K562 (cell line): ENCODE results near the gene GMDS. TPM values are rescaled to one million over a fixed set of nuclear protein-coding genes. Genes with fewer than 3 reads are reported as not detected.

Experiments
- ATAC-seq: fragments of 200-7000 bp; cut with Tn5 transposase; 3 replicates; pipeline ENCODE4 v1.9.1; 2020; ENCODE audit warnings: moderate library complexity
- BruUV-seq: library from RNA; stranded (reverse); fragments of 400-500 nt; replicated peaks from 2 replicates; lab custom pipeline; 2021; lab: Mats Ljungman, UMichigan
- CTCF ChIA-PET: fragments of 300-600 bp; formaldehyde crosslinking; extraction: SDS; loops from one replicate; lab custom pipeline; 2021; ENCODE audit warnings: low intra/inter-chr PET ratio; lab: Yijun Ruan, JAX
- POLR2A ChIA-PET: fragments of 300-600, 350-650 bp; sonication (Branson Sonifier 250); formaldehyde crosslinking; extraction: SDS; loops from one replicate; lab custom pipeline; 2021; ENCODE audit warnings: antibody characterized with exemption, inconsistent platforms; lab: Yijun Ruan, JAX
- DNase-seq, 4 experiments: peaks; one replicate each; pipeline versions ENCODE4 v3.0.0 to v3.0.0-alpha.2; 2011 to 2018; ENCODE audit warnings: low spot score in 3 of 4, mixed read lengths in 3 of 4; ENCODE audit errors: extremely low read depth in 1 of 4
- FAIRE-seq: peaks from 2 replicates; lab custom pipeline; 2011; peaks lifted over from hg19 to GRCh38; lab: Jason Lieb, UNC
- H2AFZ ChIP-seq: 2 replicates; pipeline ENCODE4 v1.6.0; 2011; ENCODE audit warnings: low read depth, low read length, control low read depth, inconsistent platforms
- H3K27ac ChIP-seq: fragments of 200-600 bp; 3 replicates; pipeline ENCODE4 v1.8.0; 2011; ENCODE audit warnings: low read depth, mild to moderate bottlenecking, control low read depth, inconsistent platforms, low read length, moderate library complexity, mixed read lengths; ENCODE audit errors: extremely low read depth
- H3K27me3 ChIP-seq, 2 experiments: fragments of 300-600 bp in 1 of 2; 2 replicates in 1 of 2; 3 replicates in 1 of 2; pipeline versions ENCODE4 v1.6.0 to v1.8.0; 2011; ENCODE audit warnings: inconsistent platforms in 2 of 2, low read length in 2 of 2, mild to moderate bottlenecking in 1 of 2, mixed read lengths in 1 of 2, moderate library complexity in 1 of 2; ENCODE audit not compliant: control insufficient read depth in 2 of 2, insufficient read depth in 2 of 2
- H3K36me3 ChIP-seq: fragments of 300-600 bp; 3 replicates; pipeline ENCODE4 v1.8.0; 2011; ENCODE audit warnings: mild to moderate bottlenecking, low read length, inconsistent platforms; ENCODE audit not compliant: control insufficient read depth, insufficient read depth
- H3K4me1 ChIP-seq, 2 experiments: fragments of 200-600 bp in 1 of 2; replicated peaks in 1 of 2; 2 replicates in 1 of 2; 3 replicates in 1 of 2; pipeline versions ENCODE4 v1.5.1 to v1.8.0; 2011; ENCODE audit warnings: inconsistent platforms in 2 of 2, low read length in 2 of 2, mild to moderate bottlenecking in 1 of 2, mixed read lengths in 1 of 2, moderate library complexity in 1 of 2; ENCODE audit not compliant: control insufficient read depth in 2 of 2, insufficient read depth in 2 of 2
- H3K4me2 ChIP-seq: 2 replicates; pipeline ENCODE4 v1.6.1; 2011; ENCODE audit warnings: low read length, control low read depth, inconsistent platforms, mixed read lengths; ENCODE audit not compliant: insufficient read depth
- H3K4me3 ChIP-seq: fragments of 200-600 bp; sonication (generic), shearing (Covaris generic); 2 replicates; pipeline ENCODE4 v1.5.1; 2016; ENCODE audit warnings: control low read depth, inconsistent platforms
- H3K79me2 ChIP-seq: fragments of 200-600 bp; 3 replicates; pipeline ENCODE4 v1.8.0; 2011; ENCODE audit warnings: low read length, inconsistent platforms; ENCODE audit not compliant: control insufficient read depth, insufficient read depth
- H3K9ac ChIP-seq, 2 experiments: 2 replicates each; pipeline versions ENCODE4 v1.6.0 to v1.6.1; 2011; ENCODE audit warnings: low read depth in 2 of 2, low read length in 2 of 2, control low read depth in 1 of 2, inconsistent platforms in 1 of 2, mild to moderate bottlenecking in 1 of 2, mixed read lengths in 1 of 2; ENCODE audit not compliant: insufficient read depth in 1 of 2
- H3K9me1 ChIP-seq: one replicate; pipeline ENCODE4 v1.6.0; 2011; ENCODE audit warnings: inconsistent platforms, mild to moderate bottlenecking, low read length, moderate library complexity; ENCODE audit not compliant: control insufficient read depth, insufficient read depth
- H3K9me3 ChIP-seq: replicated peaks from 2 replicates; pipeline ENCODE4 v1.5.1; 2011; ENCODE audit warnings: low read depth, low read length, inconsistent platforms; ENCODE audit not compliant: control insufficient read depth, insufficient read depth
- H4K20me1 ChIP-seq: replicated peaks from 2 replicates; pipeline ENCODE4 v1.6.1; 2011; ENCODE audit warnings: low read length, inconsistent platforms, mixed read lengths; ENCODE audit not compliant: control insufficient read depth, insufficient read depth
- BCOR ChIP-seq: fragments of 450-650 bp; IDR thresholded peaks from 2 replicates; pipeline ENCODE4 v1.6.1; 2016
- BRF1 ChIP-seq: IDR thresholded peaks from 3 replicates; pipeline ENCODE4 v1.6.1; 2011; ENCODE audit warnings: borderline replicate concordance, mild to moderate bottlenecking; ENCODE audit not compliant: insufficient read length; ENCODE audit errors: extremely low read depth
- NCOA1 ChIP-seq: fragments of 450-650 bp; IDR thresholded peaks from 2 replicates; pipeline ENCODE4 v1.6.1; 2016; ENCODE audit warnings: low read depth
- NFXL1 ChIP-seq: fragments of 450-650 bp; formaldehyde crosslinking; IDR thresholded peaks from 2 replicates; pipeline ENCODE4 v1.4.0; 2021; ENCODE audit warnings: mild to moderate bottlenecking
- ZNF263 ChIP-seq: sonication (generic); formaldehyde crosslinking; IDR thresholded peaks from 2 replicates; pipeline ENCODE4 v1.8.0; 2022; ENCODE audit warnings: mild to moderate bottlenecking, missing genetic modification reagents, borderline replicate concordance
- WGBS: fragments of 100-300 bp; shearing (Covaris generic); methylation state at CpG from one replicate; pipeline ENCODE4 v1.1.6; 2016; ENCODE audit warnings: low coverage, mixed read lengths; ENCODE audit not compliant: insufficient coverage; ENCODE audit errors: missing lambda C conversion rate; 5-methylcytosine and 5-hydroxymethylcytosine counted together
- in situ Hi-C: fragments of 300-500 bp; cut with MboI; formaldehyde crosslinking; loops from 4 replicates; pipeline ENCODE4 v1.15.0; 2018; ENCODE audit warnings: inconsistent platforms, mixed read lengths
- intact Hi-C: fragments of 100-400 bp; cut with micrococcal nuclease; formaldehyde crosslinking; loops from 2 replicates; pipeline ENCODE4 v1.14.2; 2022
- polyA plus RNA-seq, 8 experiments: library from polyadenylated mRNA; depleted of rRNA in 4 of 8; stranded (reverse) in 5 of 8; unstranded in 3 of 8; fragments of >200 nt; fragmentation: Nextera tagmentation in 2 of 8; fragmentation: Illumina TruSeq in 1 of 8; extraction: Ambion mirVana in 2 of 8; extraction: Trizol in 1 of 8; gene quantifications; 2 replicates each; pipeline versions ENCODE4 v1.2.1 to v1.2.3, GENCODE V29; 2011 to 2014; ENCODE audit warnings: inconsistent platforms in 1 of 8, missing spikeins in 1 of 8
- total RNA-seq, 7 experiments: library from RNA; depleted of rRNA in 6 of 7; stranded (reverse); fragments of >200 nt in 6 of 7; fragmentation: Illumina TruSeq in 2 of 7; extraction: Trizol in 2 of 7; gene quantifications; 2 replicates each; pipeline versions ENCODE4 v1.2.1 to v1.2.3, GENCODE V29; 2011 to 2021; ENCODE audit warnings: low replicate concordance in 1 of 7

GMDS gene
- total and polyA plus RNA-seq, 9 of the 15 experiments (the other 6 are each of a cell fraction or from before 2014, with no cell fraction given): 0.48 to 31.8 (median 13.4) TPM

DNA sequence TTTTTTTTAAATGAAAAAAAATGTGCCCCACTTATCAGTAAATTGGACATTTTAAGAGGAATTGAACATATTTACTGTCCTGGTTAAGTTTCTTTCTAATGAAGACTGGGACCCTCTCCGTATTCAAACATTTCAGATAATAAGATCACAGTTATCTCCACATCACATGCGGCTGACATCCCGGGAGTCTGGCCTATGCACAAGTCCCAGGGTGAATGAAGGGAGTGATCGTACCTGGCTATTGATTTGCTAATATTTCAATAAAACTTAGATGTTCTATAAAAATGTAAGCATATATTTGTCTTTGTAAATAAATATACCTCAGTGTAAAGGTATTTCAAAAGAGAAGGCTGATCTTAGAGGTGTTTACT lies 577.6 kb downstream of the GMDS start:
- H3K4me2 ChIP-seq: no peak overlapping the region
- FAIRE-seq: no peak
- no peak overlapping the region for H2AFZ ChIP-seq
- ChIA-PET CTCF (no interaction called here), POLR2A (no interaction called here)
- H3K9me1 ChIP-seq: no peaks in the 10 kb centered on the region
- in situ Hi-C loops (no loop called here), intact Hi-C loops (no loop called here)
- H3K9ac ChIP-seq: no peak overlapping the region
- H3K36me3 ChIP-seq: no peaks in the 10 kb centered on the region
- peaks cover 6 to 50% of the 10 kb centered on the region in 2 experiments for H3K27me3 ChIP-seq
- no peak for TF ChIP-seq NFXL1 (CRISPR knock-in tag)
- H3K4me3 ChIP-seq: no peak overlapping the region
- no peaks in the 10 kb centered on the region for H3K9me3 ChIP-seq
- BruUV-seq: no TSS peak
- no peaks in the 10 kb centered on the region for H3K4me1 ChIP-seq
- WGBS: 1% methylated on average over 4 of the region's 4 CpGs
- H4K20me1 ChIP-seq: no peaks in the 10 kb centered on the region
- no peak overlapping the region for H3K27ac ChIP-seq
- DNase-seq: no peak
- H3K79me2 ChIP-seq: no peaks in the 10 kb centered on the region
- no peak for ATAC-seq

DNA sequence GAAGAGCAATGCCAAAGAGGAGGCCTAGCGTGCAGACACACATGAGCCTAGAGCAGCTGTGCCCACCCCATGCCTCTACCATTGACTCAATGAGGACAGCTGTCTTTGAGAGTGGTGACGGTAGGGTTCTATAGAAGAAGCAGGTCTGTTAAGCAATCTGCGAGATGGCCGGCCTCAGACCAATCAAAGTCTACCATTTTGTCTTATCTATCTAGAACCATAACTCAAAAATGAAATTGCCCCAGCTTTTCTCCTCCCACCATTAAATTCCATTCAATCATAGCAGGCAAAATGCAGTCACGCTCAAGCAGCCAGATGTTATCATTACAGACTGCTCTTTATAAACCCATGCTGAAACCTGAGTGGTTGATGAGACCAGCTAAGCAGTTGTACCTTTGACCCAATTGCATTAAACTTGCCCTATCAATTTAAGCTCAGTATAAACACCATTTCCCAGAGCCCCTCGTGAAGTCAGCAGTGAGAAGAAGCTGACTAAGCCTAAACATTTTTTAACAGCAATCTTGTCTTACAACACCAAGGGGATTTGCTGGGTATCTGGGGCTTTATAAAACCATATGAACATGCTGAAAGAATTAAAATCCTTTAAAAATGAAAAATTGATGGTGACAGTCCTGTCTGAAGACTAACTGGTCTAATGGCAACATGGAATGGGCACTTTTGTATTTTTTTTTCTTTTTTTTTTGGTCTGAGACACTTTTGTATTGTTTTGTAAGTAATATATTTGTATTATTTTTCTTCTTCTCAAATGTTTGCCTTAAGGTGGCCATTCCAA lies 578.2 kb downstream of the GMDS start:
- TF ChIP-seq NCOA1 (no peak), BCOR (no peak), ZNF263 (no peak), BRF1 (no peak)
- Histone ChIP-seq H2AFZ (no peak overlapping the region), H3K27me3 (peaks cover 4 to 50% of the 10 kb centered on the region in 2 experiments), H3K4me1 (no peaks in the 10 kb centered on the region), H3K9me1 (no peaks in the 10 kb centered on the region), H3K4me3 (no peak overlapping the region), H3K9me3 (no peaks in the 10 kb centered on the region), H3K9ac (no peak overlapping the region), H3K4me2 (no peak overlapping the region), H3K79me2 (no peaks in the 10 kb centered on the region), H3K36me3 (no peaks in the 10 kb centered on the region), H4K20me1 (no peaks in the 10 kb centered on the region), H3K27ac (no peak overlapping the region)
- in situ Hi-C loops (no loop called here), intact Hi-C loops (no loop called here)
- WGBS: 3% methylated on average over 6 of the region's 6 CpGs
- no peak for FAIRE-seq
- DNase-seq: no peak
- ChIA-PET CTCF (no interaction called here), POLR2A (no interaction called here)
- no TSS peak for BruUV-seq
- no peak for ATAC-seq
